Hepatocyte (in vitro differentiated cells): ENCODE data around the gene COQ10A.

Experiments used
- CTCF ChIP-seq: fragments of 200-600 bp; sonication (generic); IDR thresholded peaks from 2 replicates; pipeline ENCODE4 v1.5.1; 2016; ENCODE audit warnings: antibody characterized with exemption, mild to moderate bottlenecking; ENCODE audit not compliant: poor library complexity
- EZH2phosphoT487 ChIP-seq: fragments of 200-600 bp; sonication (generic); IDR thresholded peaks from one replicate; pipeline ENCODE4 v1.6.1; 2018; ENCODE audit warnings: antibody characterized with exemption, mild to moderate bottlenecking, low read depth, moderate library complexity; ENCODE audit not compliant: unreplicated experiment, severe bottlenecking

GRCh38 chr12:56244494-56244893 lies 22.2 kb upstream of the COQ10A start:
- TF ChIP-seq CTCF (no peak), EZH2phosphoT487 (no peak)
